ENCODE results near the gene HDAC9. TPM values are rescaled to one million over a fixed set of nuclear protein-coding genes. Genes with fewer than 3 reads are reported as not detected.

Gene HDAC9
- total RNA-seq, 3 donors from 2014 or later (not counting 1 experiment from before 2014, with no cell fraction given) = 19.1 to 41.1 (median 24.1) TPM

- no peak for ATAC-seq
- Histone ChIP-seq H3K36me3 (ENCODE audit: control insufficient read depth, insufficient read depth, low read length) (peaks cover 9% of the 10 kb centered on the region), H3K9me3 (ENCODE audit: control insufficient read depth, insufficient read depth, low read length) (no peaks in the 10 kb centered on the region), H3K27me3 (ENCODE audit: control insufficient read depth, insufficient read depth, low read length) (no peaks in the 10 kb centered on the region), H3K4me3 (ENCODE audit: low read length) (no peak overlapping the region), H3K4me1 (ENCODE audit: control insufficient read depth, insufficient read depth, low read length) (no peaks in the 10 kb centered on the region), H3K27ac (ENCODE audit: low read length) (no peak overlapping the region)
- no peak for DNase-seq
- no peaks in the 10 kb centered on the region for H3K27me3 Mint-ChIP-seq (ENCODE audit: low read depth in 2 of 2)
- no peak overlapping the region for H3K27ac Mint-ChIP-seq
- 91% methylated on average over 1 of the region's 1 CpG for WGBS (ENCODE audit: insufficient coverage)
- H3K9me3 Mint-ChIP-seq = peaks cover 13 to 25% of the 10 kb centered on the region in 2 donors
- TF ChIP-seq, protein P1, sequence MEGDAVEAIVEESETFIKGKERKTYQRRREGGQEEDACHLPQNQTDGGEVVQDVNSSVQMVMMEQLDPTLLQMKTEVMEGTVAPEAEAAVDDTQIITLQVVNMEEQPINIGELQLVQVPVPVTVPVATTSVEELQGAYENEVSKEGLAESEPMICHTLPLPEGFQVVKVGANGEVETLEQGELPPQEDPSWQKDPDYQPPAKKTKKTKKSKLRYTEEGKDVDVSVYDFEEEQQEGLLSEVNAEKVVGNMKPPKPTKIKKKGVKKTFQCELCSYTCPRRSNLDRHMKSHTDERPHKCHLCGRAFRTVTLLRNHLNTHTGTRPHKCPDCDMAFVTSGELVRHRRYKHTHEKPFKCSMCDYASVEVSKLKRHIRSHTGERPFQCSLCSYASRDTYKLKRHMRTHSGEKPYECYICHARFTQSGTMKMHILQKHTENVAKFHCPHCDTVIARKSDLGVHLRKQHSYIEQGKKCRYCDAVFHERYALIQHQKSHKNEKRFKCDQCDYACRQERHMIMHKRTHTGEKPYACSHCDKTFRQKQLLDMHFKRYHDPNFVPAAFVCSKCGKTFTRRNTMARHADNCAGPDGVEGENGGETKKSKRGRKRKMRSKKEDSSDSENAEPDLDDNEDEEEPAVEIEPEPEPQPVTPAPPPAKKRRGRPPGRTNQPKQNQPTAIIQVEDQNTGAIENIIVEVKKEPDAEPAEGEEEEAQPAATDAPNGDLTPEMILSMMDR (IDR thresholded peaks at IDR 0.05) = no peak
- intact Hi-C loops (cut with micrococcal nuclease) = no loop called here
- H3K36me3 Mint-ChIP-seq = peaks cover 40% of the 10 kb centered on the region
- no peak overlapping the region for H3K4me3 Mint-ChIP-seq
- H3K4me1 Mint-ChIP-seq = peaks cover 0 to 4% of the 10 kb centered on the region in 2 donors
Observed at GRCh38 chr7:18607025-18607424, 111.5 kb downstream of the HDAC9 start.

DNA sequence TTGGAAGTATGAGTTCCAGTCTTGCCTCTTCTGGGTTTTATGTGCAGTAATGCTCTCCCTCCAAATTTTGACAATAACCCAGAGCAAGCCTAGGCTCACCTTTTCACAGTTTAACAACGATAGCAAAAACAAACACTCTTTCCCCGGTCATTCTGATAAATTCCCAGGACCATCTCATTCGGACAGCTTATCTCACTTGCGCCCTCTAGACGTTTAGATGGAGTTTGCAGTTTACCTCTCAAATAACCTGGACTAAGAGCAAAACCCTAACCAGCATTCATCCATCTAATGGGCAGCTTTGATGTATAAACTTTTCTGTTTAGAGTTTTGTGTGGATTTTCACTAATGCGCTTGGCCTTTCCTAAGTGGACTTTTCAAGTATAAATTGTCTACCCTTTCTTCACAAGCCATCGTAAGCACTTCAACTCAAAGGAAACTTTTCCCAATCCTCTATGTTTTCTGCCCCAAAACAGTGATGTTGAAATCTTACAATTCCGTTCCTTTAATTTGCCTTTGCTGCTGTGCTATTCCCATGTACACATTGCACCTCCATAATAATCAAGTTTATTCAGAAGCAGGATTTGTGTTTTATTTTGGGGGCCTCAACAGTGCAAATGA, 114.9 kb downstream of the HDAC9 start:
- Histone ChIP-seq H3K4me3 (ENCODE audit: low read length) (no peak overlapping the region), H3K36me3 (ENCODE audit: control insufficient read depth, insufficient read depth, low read length) (peaks cover under 1% of the 10 kb centered on the region), H3K27ac (ENCODE audit: low read length) (no peak overlapping the region), H3K9me3 (ENCODE audit: control insufficient read depth, insufficient read depth, low read length) (no peaks in the 10 kb centered on the region), H3K4me1 (ENCODE audit: control insufficient read depth, insufficient read depth, low read length) (no peaks in the 10 kb centered on the region), H3K27me3 (ENCODE audit: control insufficient read depth, insufficient read depth, low read length) (no peaks in the 10 kb centered on the region)
- DNase-seq (no peak), ATAC-seq (no peak)
- H3K27ac Mint-ChIP-seq = no peak overlapping the region
- TF ChIP-seq, protein P1 (IDR thresholded peaks at IDR 0.05) = no peak
- 87% methylated on average over 8 of the region's 8 CpGs for whole genome bisulfite sequencing (ENCODE audit: insufficient coverage)
- H3K36me3 Mint-ChIP-seq = peaks cover 16% of the 10 kb centered on the region
- H3K4me1 Mint-ChIP-seq = peaks cover 0 to 4% of the 10 kb centered on the region in 2 donors
- no peak overlapping the region for H3K4me3 Mint-ChIP-seq
- H3K9me3 Mint-ChIP-seq = peaks cover 0 to 2% of the 10 kb centered on the region in 2 donors
- intact Hi-C loops (cut with micrococcal nuclease) = no loop called here
- no peaks in the 10 kb centered on the region for H3K27me3 Mint-ChIP-seq (ENCODE audit: low read depth in 2 of 2)

DNA sequence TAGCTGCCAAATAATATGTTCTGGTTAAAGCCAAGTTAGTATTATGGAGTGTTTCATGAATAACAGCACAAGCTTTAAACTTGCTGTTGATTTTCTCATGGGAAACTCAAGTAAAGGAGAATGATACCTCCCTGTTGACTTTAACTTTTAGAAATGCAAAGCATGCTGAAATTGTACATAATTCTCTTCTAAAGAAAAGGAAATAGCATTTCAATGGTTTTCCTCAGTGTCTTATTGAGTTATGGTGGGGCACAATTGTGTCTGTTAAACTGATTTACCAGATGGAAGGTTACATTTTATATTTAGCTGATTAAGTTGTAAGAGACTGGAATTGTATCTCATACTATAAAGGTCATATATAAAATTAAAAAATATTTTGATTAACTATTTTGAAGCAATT, 119.3 kb downstream of the HDAC9 start:
- peaks cover 10% of the 10 kb centered on the region for H3K36me3 Mint-ChIP-seq
- H3K27me3 ChIP-seq (ENCODE audit: control insufficient read depth, insufficient read depth, low read length) = no peaks in the 10 kb centered on the region
- H3K4me3 ChIP-seq (ENCODE audit: low read length) = no peak overlapping the region
- DNase-seq (no peak), ATAC-seq (no peak)
- H3K27ac ChIP-seq (ENCODE audit: low read length) = no peak overlapping the region
- no peaks in the 10 kb centered on the region for H3K4me1 ChIP-seq (ENCODE audit: control insufficient read depth, insufficient read depth, low read length)
- intact Hi-C loops (cut with micrococcal nuclease) = no loop called here
- H3K9me3 Mint-ChIP-seq = no peaks in the 10 kb centered on the region
- H3K4me3 Mint-ChIP-seq = no peak overlapping the region
- no peaks in the 10 kb centered on the region for H3K36me3 ChIP-seq (ENCODE audit: control insufficient read depth, insufficient read depth, low read length)
- H3K27ac Mint-ChIP-seq = no peak overlapping the region
- H3K9me3 ChIP-seq (ENCODE audit: control insufficient read depth, insufficient read depth, low read length) = no peaks in the 10 kb centered on the region
- H3K27me3 Mint-ChIP-seq (ENCODE audit: low read depth in 2 of 2) = no peaks in the 10 kb centered on the region
- peaks cover 9 to 13% of the 10 kb centered on the region in 2 donors for H3K4me1 Mint-ChIP-seq
- TF ChIP-seq, protein P1 (IDR thresholded peaks at IDR 0.05) = no peak

GRCh38 chr7:18619311-18619710, 123.8 kb downstream of the HDAC9 start:
- H3K27me3 Mint-ChIP-seq (ENCODE audit: low read depth in 2 of 2) = no peaks in the 10 kb centered on the region
- H3K4me3 Mint-ChIP-seq = no peak overlapping the region
- no peak overlapping the region for H3K27ac Mint-ChIP-seq
- no peak overlapping the region for H3K27ac ChIP-seq (ENCODE audit: low read length)
- no peaks in the 10 kb centered on the region for H3K36me3 ChIP-seq (ENCODE audit: control insufficient read depth, insufficient read depth, low read length)
- intact Hi-C loops (cut with micrococcal nuclease) = no loop called here
- H3K9me3 Mint-ChIP-seq = no peaks in the 10 kb centered on the region
- H3K9me3 ChIP-seq (ENCODE audit: control insufficient read depth, insufficient read depth, low read length) = no peaks in the 10 kb centered on the region
- 83% methylated on average over 1 of the region's 1 CpG for WGBS (ENCODE audit: insufficient coverage)
- TF ChIP-seq, protein P1 (IDR thresholded peaks at IDR 0.05) = no peak
- H3K4me3 ChIP-seq (ENCODE audit: low read length) = no peak overlapping the region
- H3K27me3 ChIP-seq (ENCODE audit: control insufficient read depth, insufficient read depth, low read length) = no peaks in the 10 kb centered on the region
- no peaks in the 10 kb centered on the region for H3K4me1 ChIP-seq (ENCODE audit: control insufficient read depth, insufficient read depth, low read length)
- peak in 1 of 3 donors; percentile 68 for ATAC-seq
- peaks cover 4% of the 10 kb centered on the region for H3K36me3 Mint-ChIP-seq
- peaks cover 10 to 11% of the 10 kb centered on the region in 2 donors for H3K4me1 Mint-ChIP-seq
- no peak for DNase-seq

Measured in natural killer cell (primary cell).